HepG2 (cell line): ENCODE results near the gene HSPB7. TPM values are rescaled to one million over a fixed set of nuclear protein-coding genes. Genes with fewer than 3 reads are reported as not detected.

Source experiments
- ATAC-seq: fragments of 200-7000 bp; cut with Tn5 transposase; 3 replicates; pipeline ENCODE4 v1.9.1; 2020; ENCODE audit warnings: mild to moderate bottlenecking, moderate library complexity
- BruUV-seq: library from RNA; stranded (reverse); fragments of 400-500 nt; replicated peaks from 2 replicates; lab custom pipeline; 2021; lab: Mats Ljungman, UMichigan
- CTCF ChIA-PET: fragments of 300-600 bp; formaldehyde crosslinking; extraction: SDS; loops from one replicate; lab custom pipeline; 2021; ENCODE audit warnings: low total read pairs, inconsistent platforms, low intra/inter-chr PET ratio; lab: Yijun Ruan, JAX
- POLR2A ChIA-PET: fragments of 350-600 bp; sonication (Branson Sonifier 250); formaldehyde crosslinking; loops from one replicate; lab custom pipeline; 2020; ENCODE audit warnings: antibody characterized with exemption, inconsistent platforms; lab: Yijun Ruan, JAX
- DNase-seq: peaks from one replicate; pipeline ENCODE4 v3.0.0-alpha.2; 2015; ENCODE audit warnings: low spot score
- FAIRE-seq: peaks from 3 replicates; lab custom pipeline; 2011; peaks lifted over from hg19 to GRCh38; lab: Jason Lieb, UNC
- H2AFZ ChIP-seq: one replicate; pipeline ENCODE4 v1.6.1; 2011; ENCODE audit warnings: low read length, inconsistent platforms
- H3K27ac ChIP-seq: fragments of 300-600 bp; 3 replicates; pipeline ENCODE4 v1.8.0; 2011; ENCODE audit warnings: mixed run types, mild to moderate bottlenecking, mixed read lengths, low read length, inconsistent platforms; ENCODE audit not compliant: insufficient read depth; ENCODE audit errors: extremely low read length
- H3K27me3 ChIP-seq, 2 experiments: fragments of 200-600 bp in 1 of 2; 2 replicates in 1 of 2; 3 replicates in 1 of 2; pipeline versions ENCODE4 v1.6.0 to v1.8.0; 2011; ENCODE audit warnings: low read length in 2 of 2, mild to moderate bottlenecking in 2 of 2, moderate library complexity in 2 of 2, inconsistent platforms in 1 of 2; ENCODE audit not compliant: insufficient read depth in 2 of 2, control insufficient read depth in 1 of 2
- H3K36me3 ChIP-seq, 2 experiments: fragments of 200-600 bp in 1 of 2; replicated peaks in 1 of 2; 2 replicates in 1 of 2; 3 replicates in 1 of 2; pipeline versions ENCODE4 v1.5.1 to v1.8.0; 2011; ENCODE audit warnings: low read length in 2 of 2, inconsistent platforms in 1 of 2; ENCODE audit not compliant: insufficient read depth in 2 of 2, control insufficient read depth in 1 of 2
- H3K4me1 ChIP-seq: 2 replicates; pipeline ENCODE4 v1.5.1; 2012; ENCODE audit warnings: low read length, inconsistent platforms; ENCODE audit not compliant: insufficient read depth
- H3K4me2 ChIP-seq: 2 replicates; pipeline ENCODE4 v1.6.0; 2011; ENCODE audit warnings: low read depth, low read length, inconsistent platforms
- H3K4me3 ChIP-seq, 3 experiments: fragments of 200-600 bp in 1 of 3; sonication (generic), shearing (Covaris generic) in 1 of 3; replicated peaks in 1 of 3; 2 replicates each; pipeline ENCODE4 v1.5.1; 2011 to 2016; ENCODE audit warnings: low read length in 3 of 3, inconsistent platforms in 2 of 3, low read depth in 2 of 3, mild to moderate bottlenecking in 2 of 3, control low read depth in 1 of 3, mixed read lengths in 1 of 3; ENCODE audit not compliant: insufficient read depth in 1 of 3
- H3K79me2 ChIP-seq: one replicate; pipeline ENCODE4 v1.6.1; 2011; ENCODE audit warnings: low read length, inconsistent platforms; ENCODE audit not compliant: insufficient read depth
- H3K9ac ChIP-seq: 2 replicates; pipeline ENCODE4 v1.6.0; 2011; ENCODE audit warnings: mild to moderate bottlenecking, low read depth, low read length, inconsistent platforms; ENCODE audit not compliant: insufficient read depth
- H3K9me3 ChIP-seq: 2 replicates; pipeline ENCODE4 v1.5.1; 2012; ENCODE audit warnings: mild to moderate bottlenecking, low read length
- H4K20me1 ChIP-seq: 2 replicates; pipeline ENCODE4 v1.6.0; 2011; ENCODE audit warnings: inconsistent platforms, mild to moderate bottlenecking, low read length, moderate library complexity; ENCODE audit not compliant: insufficient read depth
- AHR ChIP-seq: IDR thresholded peaks from 2 replicates; pipeline ENCODE4 v1.6.1; 2018; ENCODE audit warnings: missing genetic modification reagents, missing compliant biosample characterization
- CBX1 ChIP-seq: IDR thresholded peaks from one replicate; pipeline ENCODE4 v1.6.1; 2016; ENCODE audit warnings: antibody characterized with exemption, low read depth
- FOXO1 ChIP-seq: sonication (generic); formaldehyde crosslinking; IDR thresholded peaks from 2 replicates; pipeline ENCODE4 v1.4.0; 2020; ENCODE audit warnings: missing genetic modification reagents
- HDAC2 ChIP-seq: sonication (generic); formaldehyde crosslinking; IDR thresholded peaks from 2 replicates; pipeline ENCODE4 v1.4.0; 2020; ENCODE audit warnings: missing genetic modification reagents
- HHEX ChIP-seq: IDR thresholded peaks from 2 replicates; pipeline ENCODE4 v1.6.1; 2016; ENCODE audit warnings: control low read depth
- LCORL ChIP-seq, 2 experiments: fragments of 450-650 bp in 1 of 2; sonication (generic) in 1 of 2; formaldehyde crosslinking in 1 of 2; IDR thresholded peaks; 2 replicates each; pipeline versions ENCODE4 v1.5.0 to v1.6.1; 2017 to 2020; ENCODE audit warnings: antibody characterized with exemption in 1 of 2, missing genetic modification reagents in 1 of 2
- MAZ ChIP-seq, 2 experiments: sonication (generic) in 1 of 2; formaldehyde crosslinking in 1 of 2; IDR thresholded peaks; 2 replicates each; pipeline versions ENCODE4 v1.5.0 to v1.6.1; 2012 to 2020; ENCODE audit warnings: low read depth in 2 of 2, mild to moderate bottlenecking in 2 of 2, borderline replicate concordance in 1 of 2, improper control_type of control experiment in 1 of 2, low read length in 1 of 2, missing genetic modification reagents in 1 of 2, moderate library complexity in 1 of 2
- NONO ChIP-seq, 2 experiments: fragments of 450-650 bp in 1 of 2; sonication (generic) in 1 of 2; formaldehyde crosslinking in 1 of 2; IDR thresholded peaks in 1 of 2; conservative IDR thresholded peaks in 1 of 2; 2 replicates each; pipeline versions ENCODE4 v1.6.1 to v1.8.0; 2017 to 2022; ENCODE audit warnings: mild to moderate bottlenecking in 1 of 2, missing genetic modification reagents in 1 of 2, moderate library complexity in 1 of 2
- NR2F6 ChIP-seq, 2 experiments: IDR thresholded peaks; 2 replicates each; pipeline ENCODE4 v1.6.1; 2016; ENCODE audit warnings: antibody characterized with exemption in 1 of 2, mild to moderate bottlenecking in 1 of 2
- SSRP1 ChIP-seq: IDR thresholded peaks from 2 replicates; pipeline ENCODE4 v1.6.1; 2016; ENCODE audit warnings: control low read depth
- ZBTB42 ChIP-seq: sonication (generic); formaldehyde crosslinking; IDR thresholded peaks from 2 replicates; pipeline ENCODE4 v1.5.0; 2020; ENCODE audit warnings: mild to moderate bottlenecking, missing genetic modification reagents
- ZMYM3 ChIP-seq: sonication (generic); formaldehyde crosslinking; IDR thresholded peaks from 2 replicates; pipeline ENCODE4 v1.5.1; 2020; ENCODE audit warnings: mild to moderate bottlenecking, missing genetic modification reagents
- ZNF205 ChIP-seq: IDR thresholded peaks from 2 replicates; pipeline ENCODE4 v1.6.1; 2018; ENCODE audit warnings: missing biosample characterization, missing genetic modification reagents
- ZNF484 ChIP-seq: sonication (generic); formaldehyde crosslinking; IDR thresholded peaks from 2 replicates; pipeline ENCODE4 v1.5.1; 2020; ENCODE audit warnings: mild to moderate bottlenecking, low read depth, missing genetic modification reagents, borderline replicate concordance
- ZNF788 ChIP-seq: sonication (generic); formaldehyde crosslinking; IDR thresholded peaks from 2 replicates; pipeline ENCODE4 v1.5.0; 2020; ENCODE audit warnings: mild to moderate bottlenecking, missing genetic modification reagents, borderline replicate concordance
- ZNF790 ChIP-seq: sonication (generic); formaldehyde crosslinking; IDR thresholded peaks from 2 replicates; pipeline ENCODE4 v1.8.0; 2022; ENCODE audit warnings: missing genetic modification reagents, mild to moderate bottlenecking, borderline replicate concordance
- WGBS: methylation state at CpG from one replicate; pipeline ENCODE4 v1.1.6; 2017; ENCODE audit warnings: low lambda C conversion rate; 5-methylcytosine and 5-hydroxymethylcytosine counted together
- in situ Hi-C: cut with HindIII; loops from 2 replicates; pipeline ENCODE4 v1.10.0; 2017; ENCODE audit warnings: low pct_unique_long_range_greater_than_20kb; ENCODE audit not compliant: extremely low pct_ligation_motif_present
- intact Hi-C: fragments of 100-400 bp; cut with micrococcal nuclease; formaldehyde crosslinking; loops from one replicate; pipeline ENCODE4 v1.10.0; 2022; ENCODE audit not compliant: unreplicated experiment
- polyA plus RNA-seq, 8 experiments: library from polyadenylated mRNA; depleted of rRNA in 3 of 8; stranded (reverse) in 7 of 8; unstranded in 1 of 8; fragments of >200 nt; fragmentation: Illumina TruSeq in 4 of 8; extraction: Trizol in 4 of 8; gene quantifications; 2 replicates each; pipeline versions ENCODE4 v1.2.1 to v1.2.3, GENCODE V29; 2011 to 2016; ENCODE audit warnings: low read depth in 4 of 8, missing spikeins in 1 of 8, mixed read lengths in 1 of 8; ENCODE audit not compliant: insufficient read depth in 1 of 8
- total RNA-seq, 5 experiments: library from RNA; depleted of rRNA; stranded (reverse); fragments of >200 nt; fragmentation: Illumina TruSeq; extraction: Trizol; gene quantifications; 2 replicates each; pipeline ENCODE4 v1.2.3, GENCODE V29; 2016; ENCODE audit warnings: low read depth in 1 of 5
- TF ChIP-seq, protein P1 (sequence below): IDR thresholded peaks from 2 replicates; pipeline ENCODE4 v1.6.1; 2016; ENCODE audit warnings: missing genetic modification reagents, missing compliant biosample characterization
- TF ChIP-seq, protein P2 (sequence below): sonication (generic); formaldehyde crosslinking; IDR thresholded peaks from 2 replicates; pipeline ENCODE4 v1.5.1; 2020; ENCODE audit warnings: missing genetic modification reagents, mild to moderate bottlenecking, borderline replicate concordance
- TF ChIP-seq, protein P3 (sequence below): sonication (generic); formaldehyde crosslinking; IDR thresholded peaks from 2 replicates; pipeline ENCODE4 v1.8.1; 2023; ENCODE audit warnings: mild to moderate bottlenecking, inconsistent platforms, moderate library complexity, missing genetic modification reagents, borderline replicate concordance
- TF ChIP-seq, protein P4 (sequence below): sonication (generic); formaldehyde crosslinking; IDR thresholded peaks from 2 replicates; pipeline ENCODE4 v1.8.1; 2023; ENCODE audit warnings: mild to moderate bottlenecking, missing genetic modification reagents

The HSPB7 gene
- total and polyA plus RNA-seq, 2 of the 13 experiments (the other 11 are each of a cell fraction or from before 2014, with no cell fraction given) = 0.20 TPM; not detected in 1

DNA sequence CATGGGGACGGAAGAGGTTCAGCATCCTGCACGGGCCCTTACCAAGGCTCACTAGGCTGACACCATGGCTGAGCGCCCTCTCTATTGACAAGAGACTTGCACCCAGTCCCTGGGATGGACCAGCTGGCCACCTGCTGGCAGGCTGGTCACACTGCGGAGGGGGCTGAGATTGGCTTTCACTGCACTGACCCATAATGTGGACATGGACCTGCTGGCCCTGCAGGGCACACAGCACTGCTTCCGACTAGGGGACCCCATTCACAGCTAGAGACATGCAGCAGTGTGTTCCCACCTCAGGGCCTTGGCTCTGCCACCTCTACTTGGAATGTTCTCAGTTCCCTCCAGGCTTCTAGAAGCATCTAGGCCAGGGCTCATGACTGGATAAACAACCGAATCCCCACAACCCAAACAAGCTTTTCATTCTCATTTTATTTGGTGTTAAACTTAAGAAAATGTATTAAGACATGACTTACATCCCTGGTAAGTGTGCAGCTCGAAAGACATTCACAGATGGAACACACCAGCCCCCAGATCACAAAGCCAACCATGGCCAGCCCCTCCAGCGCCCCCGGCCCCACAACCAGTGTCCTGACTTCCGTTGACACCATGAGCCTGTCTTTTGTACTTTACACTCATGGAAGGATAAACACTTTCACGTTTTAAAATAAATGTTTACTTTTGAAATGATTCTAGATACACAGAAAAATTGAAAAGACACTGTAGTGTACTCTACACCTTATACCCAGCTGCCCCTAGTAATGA lies 23.1 kb downstream of the HSPB7 start:
- in situ Hi-C loops (no loop called here), intact Hi-C loops (loop anchor here (2.0 to 10.0 kb wide), 2 partner anchors 36 to 180 kb away; no protein-coding TSS in a partner anchor)
- FAIRE-seq (peak; percentile 56), DNase-seq (peak; percentile 56), ATAC-seq (peak; percentile 92)
- no peak overlapping the region for H2AFZ ChIP-seq
- peak overlapping the region; percentile 45 for H3K9ac ChIP-seq
- H3K79me2 ChIP-seq = no peaks in the 10 kb centered on the region
- H3K4me1 ChIP-seq = peaks cover 40% of the 10 kb centered on the region
- peak overlapping the region; percentile 23 for H3K27ac ChIP-seq
- WGBS = 2% methylated on average over 6 of the region's 11 CpGs
- ChIA-PET CTCF (interaction anchor here (1.6 kb wide), 1 partner anchor 37 kb away, joined by 5 read pairs; no protein-coding TSS in a partner anchor), POLR2A (interaction anchor here (1.0 to 1.1 kb wide), 2 partner anchors 9 to 19 kb away, joined by 3 to 4 read pairs; partner anchors contain the start of genes SRARP and ZBTB17)
- BruUV-seq = no TSS peak
- H3K4me2 ChIP-seq = peak overlapping the region; percentile 82
- no peaks in the 10 kb centered on the region for H3K9me3 ChIP-seq
- H3K4me3 ChIP-seq = peak overlapping the region; percentile 31 to 54 (median 35); a peak in 4 of 6 replicates
- no peaks in the 10 kb centered on the region for H3K36me3 ChIP-seq
- peaks cover 6 to 33% of the 10 kb centered on the region in 2 experiments; a peak in 4 of 5 replicates for H3K27me3 ChIP-seq
- no peaks in the 10 kb centered on the region for H4K20me1 ChIP-seq
- TF ChIP-seq AHR = no peak
- TF ChIP-seq ZMYM3 (CRISPR knock-in tag) = peak; percentile 75; the same call in 1 of the 2 replicates
- TF ChIP-seq HHEX = no peak
- TF ChIP-seq LCORL (IDR thresholded peaks at IDR 0.05) = no peak
- peak; percentile 74 for TF ChIP-seq LCORL (CRISPR knock-in tag; IDR thresholded peaks at IDR 0.05)
- TF ChIP-seq ZNF788 (CRISPR knock-in tag) = peak; percentile 88; the same call in 1 of the 2 replicates
- no peak for TF ChIP-seq ZBTB42 (CRISPR knock-in tag)
- TF ChIP-seq SSRP1 (CRISPR knock-in tag) = no peak
- no peak for TF ChIP-seq ZNF484 (CRISPR knock-in tag)
- TF ChIP-seq ZNF790 (CRISPR knock-in tag) = no peak
- TF ChIP-seq, protein P1, sequence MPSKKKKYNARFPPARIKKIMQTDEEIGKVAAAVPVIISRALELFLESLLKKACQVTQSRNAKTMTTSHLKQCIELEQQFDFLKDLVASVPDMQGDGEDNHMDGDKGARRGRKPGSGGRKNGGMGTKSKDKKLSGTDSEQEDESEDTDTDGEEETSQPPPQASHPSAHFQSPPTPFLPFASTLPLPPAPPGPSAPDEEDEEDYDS (CRISPR knock-in tag) = no peak; the same call in 1 of the 2 replicates
- TF ChIP-seq, protein P2, sequence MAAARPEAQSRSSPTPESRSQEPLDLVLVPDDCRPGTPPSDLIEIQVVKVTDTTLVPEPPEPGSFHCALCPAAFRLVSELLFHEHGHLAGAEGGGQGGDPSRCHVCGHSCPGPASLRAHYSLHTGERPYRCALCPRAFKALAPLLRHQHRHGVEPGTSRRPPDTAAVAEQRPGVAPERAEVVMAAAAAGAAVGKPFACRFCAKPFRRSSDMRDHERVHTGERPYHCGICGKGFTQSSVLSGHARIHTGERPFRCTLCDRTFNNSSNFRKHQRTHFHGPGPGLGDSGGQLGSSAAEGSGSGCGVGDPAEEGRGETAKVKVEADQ = 0 out of 2 replicates have a peak, but pooled peaks have one; percentile 42
- 0 out of 2 replicates have a peak, but pooled peaks have one; percentile 35 for TF ChIP-seq ZNF205 (CRISPR knock-in tag)
- TF ChIP-seq HDAC2 = peak; percentile 24; the same call in 1 of the 2 replicates
- TF ChIP-seq CBX1 = peak; percentile 75
- no peak for TF ChIP-seq NR2F6 (IDR thresholded peaks at IDR 0.05)
- TF ChIP-seq NR2F6 (CRISPR knock-in tag; IDR thresholded peaks at IDR 0.05) = no peak
- TF ChIP-seq, protein P3, sequence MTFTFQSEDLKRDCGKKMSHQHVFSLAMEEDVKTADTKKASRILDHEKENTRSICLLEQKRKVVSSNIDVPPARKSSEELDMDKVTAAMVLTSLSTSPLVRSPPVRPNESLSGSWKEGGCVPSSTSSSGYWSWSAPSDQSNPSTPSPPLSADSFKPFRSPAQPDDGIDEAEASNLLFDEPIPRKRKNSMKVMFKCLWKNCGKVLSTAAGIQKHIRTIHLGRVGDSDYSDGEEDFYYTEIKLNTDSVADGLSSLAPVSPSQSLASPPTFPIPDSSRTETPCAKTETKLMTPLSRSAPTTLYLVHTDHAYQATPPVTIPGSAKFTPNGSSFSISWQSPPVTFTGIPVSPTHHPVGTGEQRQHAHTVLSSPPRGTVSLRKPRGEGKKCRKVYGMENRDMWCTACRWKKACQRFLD (CRISPR knock-in tag) = no peak
- no peak for TF ChIP-seq MAZ (IDR thresholded peaks at IDR 0.05; ENCODE audit: borderline replicate concordance, low read depth, low read length)
- TF ChIP-seq MAZ (CRISPR knock-in tag; IDR thresholded peaks at IDR 0.05; ENCODE audit: low read depth) = peak; percentile 68; the same call in 1 of the 2 replicates
- peak; percentile 73 for TF ChIP-seq FOXO1 (CRISPR knock-in tag)
- TF ChIP-seq, protein P4, sequence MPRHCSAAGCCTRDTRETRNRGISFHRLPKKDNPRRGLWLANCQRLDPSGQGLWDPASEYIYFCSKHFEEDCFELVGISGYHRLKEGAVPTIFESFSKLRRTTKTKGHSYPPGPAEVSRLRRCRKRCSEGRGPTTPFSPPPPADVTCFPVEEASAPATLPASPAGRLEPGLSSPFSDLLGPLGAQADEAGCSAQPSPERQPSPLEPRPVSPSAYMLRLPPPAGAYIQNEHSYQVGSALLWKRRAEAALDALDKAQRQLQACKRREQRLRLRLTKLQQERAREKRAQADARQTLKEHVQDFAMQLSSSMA (CRISPR knock-in tag) = no peak
- no peak for TF ChIP-seq NONO (IDR thresholded peaks at IDR 0.05)
- TF ChIP-seq NONO (CRISPR knock-in tag; conservative IDR thresholded peaks at IDR 0.05) = no peak
